GM12864 (cell line): ENCODE measurements around the gene GH2.
"Not testable (repeated sequence)": the region's sequence is repeated elsewhere in the genome, so short reads cannot be mapped to it uniquely, and the experiment has no call there.

Experiments
- DNase-seq: peaks from one replicate; pipeline ENCODE4 v3.0.0-alpha.2; 2011; ENCODE audit warnings: low read depth
- H3K4me3 ChIP-seq: 2 replicates; pipeline ENCODE4 v1.5.1; 2011; ENCODE audit warnings: mild to moderate bottlenecking, low read depth, low read length, control low read depth
- TF ChIP-seq, protein P1 (sequence below): IDR thresholded peaks from 2 replicates; pipeline ENCODE4 v1.5.1; 2011; ENCODE audit warnings: low read depth, mild to moderate bottlenecking, moderate library complexity, low read length, control low read depth, inconsistent platforms; ENCODE audit errors: missing control alignments

GH2 gene

DNA sequence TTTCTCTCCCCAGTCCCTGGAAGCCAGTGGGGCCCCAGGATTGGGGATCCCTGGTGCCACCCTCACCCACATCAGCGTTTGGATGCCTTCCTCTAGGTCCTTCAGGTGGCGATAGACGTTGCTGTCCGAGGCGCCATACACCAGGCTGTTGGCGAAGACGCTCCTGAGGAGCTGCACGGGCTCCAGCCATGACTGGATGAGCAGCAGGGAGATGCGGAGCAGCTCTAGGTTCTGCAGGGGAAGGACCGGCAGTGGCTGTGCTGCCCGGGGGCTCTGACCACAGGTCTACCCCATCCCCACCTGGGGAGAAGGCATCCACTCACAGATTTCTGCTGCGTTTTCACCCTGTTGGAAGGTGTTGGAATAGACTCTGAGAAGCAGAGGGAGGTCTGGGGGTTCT is 1.0 kb downstream of the GH2 start:
- no peak overlapping the region for H3K4me3 ChIP-seq
- TF ChIP-seq, protein P1, sequence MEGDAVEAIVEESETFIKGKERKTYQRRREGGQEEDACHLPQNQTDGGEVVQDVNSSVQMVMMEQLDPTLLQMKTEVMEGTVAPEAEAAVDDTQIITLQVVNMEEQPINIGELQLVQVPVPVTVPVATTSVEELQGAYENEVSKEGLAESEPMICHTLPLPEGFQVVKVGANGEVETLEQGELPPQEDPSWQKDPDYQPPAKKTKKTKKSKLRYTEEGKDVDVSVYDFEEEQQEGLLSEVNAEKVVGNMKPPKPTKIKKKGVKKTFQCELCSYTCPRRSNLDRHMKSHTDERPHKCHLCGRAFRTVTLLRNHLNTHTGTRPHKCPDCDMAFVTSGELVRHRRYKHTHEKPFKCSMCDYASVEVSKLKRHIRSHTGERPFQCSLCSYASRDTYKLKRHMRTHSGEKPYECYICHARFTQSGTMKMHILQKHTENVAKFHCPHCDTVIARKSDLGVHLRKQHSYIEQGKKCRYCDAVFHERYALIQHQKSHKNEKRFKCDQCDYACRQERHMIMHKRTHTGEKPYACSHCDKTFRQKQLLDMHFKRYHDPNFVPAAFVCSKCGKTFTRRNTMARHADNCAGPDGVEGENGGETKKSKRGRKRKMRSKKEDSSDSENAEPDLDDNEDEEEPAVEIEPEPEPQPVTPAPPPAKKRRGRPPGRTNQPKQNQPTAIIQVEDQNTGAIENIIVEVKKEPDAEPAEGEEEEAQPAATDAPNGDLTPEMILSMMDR: no peak
- DNase-seq: no peak

- DNase-seq, H3K4me3 ChIP-seq: not testable (repeated sequence)
Measured at GRCh38 chr17:63878413-63878812, 3.3 kb downstream of the GH2 start.

DNA sequence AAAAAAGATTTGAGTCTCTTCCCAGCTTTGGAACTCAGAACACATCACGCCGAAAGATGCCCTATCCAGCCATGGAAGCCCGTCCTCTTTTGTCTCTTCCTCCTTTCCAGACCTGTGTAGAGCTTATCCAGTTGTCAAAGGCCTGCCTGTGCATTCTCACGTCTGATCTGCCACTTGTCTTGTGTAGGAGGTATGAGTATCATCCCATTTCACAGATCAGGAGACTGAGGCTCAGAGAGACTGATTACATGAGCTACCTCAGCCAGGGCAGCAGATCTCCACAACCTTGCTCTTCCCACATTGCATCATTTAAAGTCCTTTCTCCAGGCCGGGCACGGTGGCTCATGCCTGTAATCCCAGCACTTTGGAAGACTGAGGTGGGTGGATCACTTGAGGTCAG is 7.1 kb downstream of the GH2 start:
- H3K4me3 ChIP-seq, DNase-seq: not testable (repeated sequence)

DNA sequence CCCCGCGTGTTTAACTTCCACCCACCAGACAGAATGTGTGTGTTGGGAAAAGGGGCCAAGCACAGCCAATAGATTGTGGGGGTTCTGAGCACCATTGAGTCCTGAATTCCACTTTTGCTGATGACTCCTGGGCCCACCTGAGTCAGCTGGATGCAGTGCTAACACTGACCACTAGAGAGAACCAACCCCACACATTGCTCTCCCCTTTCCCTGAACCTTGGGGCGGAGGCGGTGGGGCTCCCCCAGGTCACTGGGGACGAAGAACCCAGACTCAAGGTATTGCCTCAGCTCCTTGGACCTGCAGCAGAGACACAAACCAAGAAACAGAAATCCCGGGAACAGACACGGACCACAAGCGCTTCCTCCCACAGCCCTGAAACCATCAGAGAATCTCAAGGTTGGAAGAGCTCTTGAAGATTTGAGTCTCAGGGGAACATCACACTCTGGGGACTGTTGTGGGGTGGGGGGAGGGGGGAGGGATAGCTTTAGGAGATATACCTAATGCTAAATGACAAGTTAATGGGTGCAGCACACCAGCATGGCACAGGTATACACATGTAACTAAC is 7.6 kb downstream of the GH2 start:
- TF ChIP-seq, protein P1: peak; percentile 11
- DNase-seq, H3K4me3 ChIP-seq: not testable (repeated sequence)

DNA sequence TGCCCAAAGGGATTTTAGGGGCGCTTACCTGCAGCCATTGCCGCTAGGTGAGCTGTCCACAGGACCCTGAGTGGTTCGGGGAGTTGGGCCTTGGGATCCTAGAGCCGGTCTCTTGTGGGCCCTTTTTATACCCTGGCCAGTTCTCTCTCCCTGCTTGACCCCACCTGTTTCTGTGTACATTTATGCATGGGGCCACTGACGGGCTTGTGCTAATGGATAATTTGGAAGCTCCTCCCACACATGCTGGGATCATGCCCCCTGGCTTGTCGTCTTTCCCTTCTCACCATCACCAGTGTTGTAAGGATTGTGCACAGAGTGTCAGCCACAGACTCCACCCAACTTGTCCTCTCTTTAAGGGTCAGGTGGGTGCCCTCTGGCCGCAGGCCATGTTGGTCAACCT is 8.2 kb downstream of the GH2 start, which contains the start of gene CSH2:
Gene CSH2 (minus strand): TSS at position 101 of the 400 bp plus-strand sequence. CDS start 63 bp downstream, at position 38.
- DNase-seq, H3K4me3 ChIP-seq: not testable (repeated sequence)

GRCh38 chr17:63871646-63872365 is 9.9 kb downstream of the GH2 start:
- H3K4me3 ChIP-seq, DNase-seq: not testable (repeated sequence)

GRCh38 chr17:63870292-63870665 is 11.5 kb downstream of the GH2 start:
- not testable (repeated sequence) for H3K4me3 ChIP-seq, DNase-seq

DNA sequence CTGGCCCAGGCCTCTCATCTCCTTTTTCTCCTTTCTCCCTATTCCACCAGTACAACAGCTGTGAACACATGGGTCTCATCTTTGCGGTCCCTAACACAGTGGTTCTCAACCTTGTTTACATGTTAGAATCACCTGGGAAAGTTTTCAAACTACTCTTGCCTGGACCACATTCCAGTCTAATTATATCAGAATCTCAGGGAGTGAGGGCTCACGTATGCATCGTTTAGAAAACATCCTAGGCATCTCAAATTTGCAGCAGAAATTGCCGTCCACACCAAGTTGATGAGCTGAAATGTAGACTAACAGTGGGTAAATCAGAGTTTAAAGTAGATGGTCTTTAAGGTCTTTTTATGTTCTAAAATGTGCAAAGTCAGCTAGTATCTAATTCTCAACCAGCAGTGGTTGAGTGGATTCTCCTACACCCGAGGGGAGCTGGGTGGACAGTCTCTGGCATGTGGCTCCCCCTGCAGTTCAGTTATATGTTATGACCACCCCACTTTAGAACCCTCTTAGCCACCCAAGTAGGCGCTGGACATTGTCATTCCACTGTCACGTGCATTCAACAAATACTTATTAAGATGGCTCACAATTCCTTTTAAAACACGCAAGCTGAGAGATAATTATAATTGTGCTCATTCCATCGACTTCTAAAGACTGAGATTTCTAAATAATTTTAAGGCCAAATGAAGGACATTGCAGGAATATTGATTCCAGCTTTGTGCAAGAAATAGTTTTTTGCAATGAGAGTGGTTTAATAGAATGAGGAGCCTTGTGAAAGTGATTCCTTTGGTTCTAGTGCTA is 12.1 kb downstream of the GH2 start:
- TF ChIP-seq, protein P1: peak; percentile 26
- H3K4me3 ChIP-seq, DNase-seq: not testable (repeated sequence)

DNA sequence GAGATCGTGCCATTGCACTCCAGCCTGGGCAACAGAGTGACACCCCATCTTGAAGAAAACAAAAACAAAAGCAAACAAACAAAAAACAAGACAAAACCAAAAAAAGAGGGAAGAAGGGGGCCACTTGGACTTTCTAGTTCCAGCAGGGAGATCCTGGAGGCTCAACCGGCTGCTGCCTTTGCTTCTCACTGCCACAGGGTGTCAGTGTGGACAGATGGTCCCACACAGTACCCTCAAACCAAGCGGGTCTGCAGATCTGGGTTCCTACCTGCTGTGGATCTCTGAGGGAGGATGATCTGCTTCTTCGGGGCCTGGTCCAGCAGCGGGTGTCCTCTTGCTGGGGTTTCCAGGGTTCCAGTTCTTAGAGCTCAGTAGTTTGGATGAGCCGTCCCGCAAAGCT is 15.1 kb downstream of the GH2 start:
- not testable (repeated sequence) for DNase-seq, H3K4me3 ChIP-seq

More for the DNA sequence above, 15.1 kb downstream of the GH2 start:
- TF ChIP-seq, protein P1: peak; percentile 24
